HG02571 (cell line): Measurements from ENCODE around the gene SEC14L1.

Source experiments
- ATAC-seq: cut with Tn5 transposase; IDR thresholded peaks from one replicate; pipeline ENCODE4 v1.9.1; 2021; ENCODE audit warnings: mild to moderate bottlenecking, moderate library complexity; ENCODE audit not compliant: unreplicated experiment

The SEC14L1 gene

DNA sequence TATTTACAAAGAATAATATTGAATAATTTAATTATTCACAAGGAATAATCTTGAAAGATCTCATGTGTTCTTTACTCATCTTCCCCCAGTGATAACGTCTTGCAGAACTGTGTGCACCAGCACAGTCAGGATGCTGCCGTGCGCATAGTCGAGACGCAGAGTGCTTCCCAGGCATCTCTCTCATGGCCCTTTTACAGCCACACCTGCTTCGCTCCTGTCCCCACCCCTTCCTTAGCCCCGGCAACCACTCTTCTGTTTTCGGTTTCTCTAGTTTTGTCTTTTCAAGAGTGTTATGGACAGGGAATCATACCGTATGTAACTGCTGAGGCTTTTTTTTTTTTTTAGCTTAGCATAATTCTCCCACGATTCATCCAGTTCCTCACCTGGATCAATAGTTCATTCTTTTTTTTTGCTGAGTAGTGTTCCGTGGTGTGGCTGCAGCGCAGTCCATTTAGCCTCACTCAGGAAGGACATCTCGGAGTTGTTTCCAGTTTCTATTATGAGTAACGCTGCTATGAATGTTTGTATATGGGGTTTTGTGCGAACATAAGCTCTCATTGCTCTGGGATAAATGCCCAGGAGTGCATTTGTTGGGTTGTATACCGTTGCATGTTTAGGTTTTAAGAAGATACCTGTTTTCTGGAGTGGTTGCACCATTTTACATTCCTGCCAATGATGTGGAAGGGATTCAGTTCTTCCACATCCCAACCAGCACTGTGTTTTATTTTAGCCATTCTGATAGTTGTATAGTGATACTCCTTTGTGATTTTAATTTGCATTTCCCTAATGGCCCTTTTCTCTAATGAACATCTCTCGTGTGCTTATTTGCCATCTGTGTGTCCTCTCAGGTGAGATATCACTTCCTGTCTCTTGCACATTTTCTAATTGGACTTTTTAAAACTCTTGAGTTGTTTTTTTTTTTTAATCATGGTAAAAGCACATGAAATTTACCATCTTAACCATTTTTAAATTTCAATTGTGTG lies 47.6 kb downstream of the SEC14L1 start:
- no peak for ATAC-seq

GRCh38 chr17:77189148-77189547 lies 48.4 kb downstream of the SEC14L1 start:
- no peak for ATAC-seq

- ATAC-seq = no peak
Measured at GRCh38 chr17:77190576-77190975, 49.8 kb downstream of the SEC14L1 start.

DNA sequence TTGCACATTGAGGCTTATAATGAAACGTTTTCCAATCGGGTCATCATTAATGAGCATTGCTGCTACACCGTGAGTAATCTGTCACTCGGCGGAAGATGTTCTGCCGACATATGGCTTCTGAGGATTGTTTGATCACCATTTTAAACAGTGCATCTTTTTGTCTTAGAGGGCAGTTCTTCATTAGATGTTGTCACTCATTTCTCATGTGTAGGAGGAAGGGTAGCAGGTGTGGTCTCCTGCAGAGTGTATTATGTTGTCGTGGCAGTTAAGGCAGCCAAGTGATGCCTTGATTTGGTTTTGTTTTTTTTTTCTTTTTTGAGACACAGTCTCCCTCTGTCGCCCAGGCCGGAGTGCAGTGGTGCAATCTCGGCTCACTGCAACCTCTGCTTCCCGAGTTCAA lies 50.5 kb downstream of the SEC14L1 start:
- no peak for ATAC-seq

DNA sequence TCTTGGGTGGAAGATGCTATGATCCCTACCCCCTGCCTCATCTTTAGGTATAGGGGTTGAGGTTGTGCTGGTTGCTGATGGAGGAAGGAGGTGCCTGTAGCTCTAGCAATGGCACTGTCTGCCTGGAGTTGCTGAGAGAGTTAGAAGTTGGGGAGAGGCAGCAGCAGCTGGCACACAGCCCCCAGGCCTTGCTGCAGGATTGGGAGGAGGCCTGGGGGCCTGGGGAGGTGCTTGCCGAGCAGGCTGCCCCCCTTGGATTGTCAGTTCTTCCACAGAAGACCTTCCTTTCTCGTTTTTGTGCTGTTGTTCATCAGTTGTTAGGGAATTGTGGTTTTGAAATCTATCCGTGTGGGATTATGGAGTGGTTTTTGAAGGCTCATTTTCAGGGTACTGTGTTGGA lies 52.9 kb downstream of the SEC14L1 start:
- no peak for ATAC-seq

- no peak for ATAC-seq
Measured at GRCh38 chr17:77194179-77194578, 53.4 kb downstream of the SEC14L1 start.

DNA sequence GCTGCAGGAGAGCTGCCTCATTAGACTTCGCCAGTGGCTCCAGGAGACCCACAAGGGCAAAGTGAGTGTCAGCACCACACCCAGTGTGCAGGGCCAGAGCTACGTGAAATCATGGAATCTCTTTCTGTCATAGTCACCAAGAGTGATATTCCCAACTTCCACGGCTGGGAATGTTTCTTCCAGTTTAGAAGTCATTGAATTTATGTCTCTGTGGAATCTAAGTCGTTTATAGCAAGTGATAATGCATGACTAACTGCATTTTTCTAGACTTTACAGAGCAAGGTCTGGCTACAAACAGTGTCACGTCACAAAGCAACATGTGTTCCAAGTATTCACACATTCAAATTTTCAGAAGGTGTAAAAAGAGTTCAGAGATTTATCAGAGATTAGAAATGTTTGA lies 55.5 kb downstream of the SEC14L1 start:
- no peak for ATAC-seq

GRCh38 chr17:77197115-77197514 lies 56.3 kb downstream of the SEC14L1 start:
- ATAC-seq = no peak

DNA sequence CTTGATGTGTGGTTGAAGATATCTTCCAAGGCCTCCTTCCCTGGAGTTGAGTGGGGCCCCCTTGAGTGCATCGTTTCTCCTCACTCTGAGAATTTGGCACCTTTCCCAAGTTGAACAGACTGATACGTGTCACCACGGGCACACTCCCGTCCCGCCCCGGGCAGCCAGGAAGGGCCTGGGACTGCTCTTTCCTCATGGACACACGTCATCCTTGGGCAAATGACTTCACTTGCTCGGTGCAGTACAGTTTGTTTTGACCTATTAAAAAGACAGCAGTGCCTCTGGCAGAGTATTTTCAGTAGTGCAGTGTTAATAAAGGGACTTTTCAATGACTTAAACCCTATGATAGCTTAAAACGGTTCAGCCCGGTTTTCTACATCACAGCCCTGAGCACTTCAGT lies 59.9 kb downstream of the SEC14L1 start:
- ATAC-seq = no peak

GRCh38 chr17:77203436-77203835 lies 62.7 kb downstream of the SEC14L1 start:
- ATAC-seq = no peak

DNA sequence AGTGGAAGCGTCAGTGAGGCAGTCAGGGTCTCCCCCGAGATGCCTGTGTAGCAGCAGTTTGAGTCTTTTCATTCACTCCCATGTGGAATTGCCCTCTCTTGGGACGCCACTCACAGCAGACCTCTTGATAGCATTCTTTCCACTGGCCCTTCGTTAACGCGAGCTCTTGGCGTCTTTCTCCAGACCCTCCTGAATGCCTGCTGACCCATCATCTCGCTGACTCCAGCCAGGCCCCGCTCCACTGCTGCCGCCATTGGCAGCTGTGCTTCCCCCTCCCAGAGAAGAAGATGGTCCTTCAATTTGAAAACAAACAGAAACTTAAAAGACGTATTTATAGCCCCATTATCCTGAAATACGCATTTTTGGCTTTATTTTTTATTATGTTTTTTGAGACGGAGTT lies 63.1 kb downstream of the SEC14L1 start:
- ATAC-seq = no peak

DNA sequence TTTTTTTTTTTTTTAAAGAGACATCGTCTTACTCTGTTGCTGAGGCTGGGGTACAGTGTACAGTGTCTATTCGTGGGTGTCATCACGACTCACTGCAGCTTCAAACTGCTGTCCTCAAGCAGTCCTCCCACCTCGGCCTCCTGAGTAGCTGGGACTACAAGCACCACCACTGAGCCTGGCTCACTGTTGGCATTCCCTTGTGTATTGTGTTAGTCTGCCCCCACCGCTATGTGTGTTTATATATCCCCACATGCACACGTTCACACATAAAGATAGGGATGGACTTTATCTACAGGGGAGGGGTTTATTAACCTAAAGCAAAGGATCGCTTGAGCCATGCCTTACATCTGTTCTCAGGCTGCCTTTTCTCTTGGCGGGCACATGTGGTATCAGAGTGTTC lies 63.8 kb downstream of the SEC14L1 start:
- ATAC-seq = no peak

DNA sequence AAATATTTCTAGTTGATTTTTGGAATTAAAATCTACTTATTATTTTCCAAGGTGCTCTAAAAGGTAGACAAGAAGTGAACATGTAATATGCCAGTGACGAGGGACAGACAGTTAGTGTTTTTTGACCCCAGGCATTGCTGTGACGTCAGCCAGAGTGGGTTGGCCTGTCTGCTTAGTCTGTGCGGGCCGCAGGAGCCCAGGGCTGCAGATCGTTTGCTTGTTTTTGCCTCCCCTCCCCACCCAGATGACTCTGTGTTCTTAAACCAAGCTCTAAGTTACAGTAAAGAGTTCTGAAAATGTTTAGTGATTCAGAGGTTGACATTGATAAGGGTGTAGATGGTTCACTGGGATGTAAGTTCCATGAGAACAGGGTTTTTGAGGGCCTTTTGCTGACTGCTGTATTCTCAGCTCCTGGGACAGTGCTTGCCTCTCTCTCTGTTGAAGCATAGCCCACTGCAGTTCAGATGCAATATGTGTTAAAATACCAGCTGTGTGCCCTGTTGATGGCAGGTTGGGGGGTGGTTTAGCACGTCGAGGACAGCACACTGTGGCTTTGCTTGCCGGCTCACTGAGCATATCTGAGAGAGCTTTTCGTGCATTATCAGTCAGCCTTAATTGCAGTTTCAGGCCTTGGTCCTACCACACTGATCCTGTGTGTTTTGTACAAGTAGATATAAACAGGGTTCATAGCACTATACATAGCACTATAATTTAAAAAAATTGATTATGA lies 64.8 kb downstream of the SEC14L1 start:
- no peak for ATAC-seq

DNA sequence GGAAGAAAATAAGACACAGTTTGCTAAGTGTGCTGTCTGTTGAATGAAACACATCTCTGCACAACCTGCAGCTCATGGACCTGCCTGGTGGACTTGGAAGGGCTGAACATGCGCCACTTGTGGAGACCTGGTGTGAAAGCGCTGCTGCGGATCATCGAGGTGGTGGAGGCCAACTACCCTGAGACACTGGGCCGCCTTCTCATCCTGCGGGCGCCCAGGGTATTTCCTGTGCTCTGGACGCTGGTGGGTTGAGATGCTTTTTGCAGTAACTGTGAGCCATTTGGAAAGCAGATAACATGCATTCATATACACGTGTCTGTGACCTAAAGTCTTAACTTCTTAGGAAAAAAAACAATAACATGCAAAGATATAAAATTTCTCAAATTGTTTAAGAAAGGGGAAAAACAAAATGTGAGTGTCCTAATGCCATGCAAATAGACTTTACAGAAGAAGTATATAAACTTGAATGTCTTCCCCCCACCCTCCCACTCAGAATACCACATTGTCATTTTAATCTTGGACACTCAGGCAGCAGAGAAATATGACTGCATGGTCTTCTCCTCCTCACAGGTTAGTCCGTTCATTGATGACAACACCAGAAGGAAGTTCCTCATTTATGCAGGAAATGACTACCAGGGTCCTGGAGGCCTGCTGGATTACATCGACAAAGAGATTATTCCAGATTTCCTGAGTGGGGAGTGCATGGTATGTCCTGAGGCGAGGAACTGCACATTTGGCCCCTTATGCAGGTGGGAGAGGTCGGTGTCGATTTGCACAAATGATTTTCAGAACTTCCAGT lies 65.6 kb downstream of the SEC14L1 start:
- ATAC-seq = no peak

GRCh38 chr17:77207689-77208216 lies 67.0 kb downstream of the SEC14L1 start:
- no peak for ATAC-seq

DNA sequence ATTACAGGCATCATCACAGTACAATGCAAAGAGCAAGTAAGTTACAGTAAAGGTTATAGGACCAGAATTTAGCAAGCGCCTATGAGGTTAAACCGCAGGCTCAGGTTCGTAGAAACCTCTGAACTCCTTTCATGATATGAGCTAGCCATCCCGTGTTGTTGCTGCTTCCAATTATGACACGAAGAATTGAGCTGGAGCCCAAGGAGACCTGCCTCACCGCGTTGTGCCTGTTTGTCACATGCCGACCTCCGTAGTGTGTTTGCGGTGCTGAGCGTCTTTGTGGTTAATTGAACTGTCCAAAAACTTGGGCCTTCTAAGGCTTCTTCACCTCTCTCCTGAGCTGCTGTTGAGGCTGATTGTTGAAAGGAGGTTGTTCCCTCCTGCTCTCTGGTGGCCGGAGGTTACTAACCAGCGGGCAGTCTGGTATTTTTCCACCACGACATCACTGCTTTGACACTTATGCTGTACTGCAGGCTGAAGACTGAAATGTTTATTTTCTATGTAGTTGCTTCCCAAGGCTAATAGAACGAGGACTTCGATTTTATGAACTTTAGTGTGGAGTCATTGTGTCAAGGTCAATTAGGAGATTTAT lies 67.5 kb downstream of the SEC14L1 start:
- ATAC-seq = no peak

DNA sequence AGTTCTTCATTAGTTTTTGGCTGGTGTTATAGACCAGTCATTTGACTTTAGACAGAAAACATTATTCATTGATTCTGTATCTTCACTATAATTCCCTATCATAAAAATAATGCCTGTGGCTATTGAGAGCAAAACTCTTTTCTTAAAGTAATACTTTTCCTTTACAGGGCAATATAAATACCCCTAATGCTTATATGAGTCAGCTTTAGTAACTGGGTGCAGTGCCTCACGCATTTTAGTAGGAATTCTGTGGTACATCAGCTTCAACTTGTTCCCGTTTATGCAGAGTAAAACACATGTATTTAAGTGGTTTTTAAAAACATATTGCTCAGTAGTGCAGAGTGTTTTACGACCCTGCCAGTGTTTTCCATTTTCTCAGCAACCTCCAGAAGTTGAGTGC lies 68.1 kb downstream of the SEC14L1 start:
- no peak for ATAC-seq

DNA sequence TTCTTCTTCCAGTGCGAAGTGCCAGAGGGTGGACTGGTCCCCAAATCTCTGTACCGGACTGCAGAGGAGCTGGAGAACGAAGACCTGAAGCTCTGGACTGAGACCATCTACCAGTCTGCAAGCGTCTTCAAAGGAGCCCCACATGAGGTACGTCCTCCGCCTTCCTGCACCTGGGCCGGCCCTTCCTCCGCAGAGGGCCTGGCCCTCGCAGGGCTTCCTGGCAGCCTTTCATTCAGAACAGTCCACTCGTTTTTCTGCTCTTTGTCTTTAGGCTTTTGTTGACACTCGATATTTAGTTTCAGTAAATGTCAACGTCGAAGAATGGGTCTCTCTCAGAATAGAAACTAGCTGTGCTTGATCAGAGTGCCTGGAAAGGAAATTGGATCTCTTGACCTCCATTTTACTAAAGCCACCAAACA lies 68.6 kb downstream of the SEC14L1 start:
- ATAC-seq = no peak

DNA sequence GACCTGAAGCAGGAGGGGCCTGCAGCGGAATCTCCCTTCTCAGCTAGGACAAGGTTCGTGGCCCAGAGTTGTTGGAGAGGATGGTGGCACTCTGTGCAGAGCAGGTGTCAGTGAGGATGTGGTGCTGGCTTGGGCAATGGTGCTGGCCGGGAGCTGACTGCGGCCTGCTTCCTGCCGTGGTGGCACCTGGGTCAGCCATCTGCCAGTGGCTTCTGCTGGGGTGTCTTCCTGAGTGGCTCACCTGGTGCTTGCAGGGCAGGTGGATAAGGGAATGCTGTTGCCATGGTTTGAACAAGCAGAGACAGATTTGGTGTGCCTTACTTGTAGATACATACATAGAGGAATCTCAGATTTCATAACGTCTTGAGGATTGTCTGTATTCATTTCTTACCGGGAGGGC lies 69.6 kb downstream of the SEC14L1 start:
- ATAC-seq = no peak

- no peak for ATAC-seq
Measured at GRCh38 chr17:77210946-77211541, 70.3 kb downstream of the SEC14L1 start.
